GM12864 (cell line): ENCODE data around the gene KCNJ5.
A peak's percentile ranks its signal among the peaks of the same experiment; 100 is the strongest.

Experiments used
- DNase-seq: peaks from one replicate; pipeline ENCODE4 v3.0.0-alpha.2; 2011; ENCODE audit warnings: low read depth
- H3K4me3 ChIP-seq: 2 replicates; pipeline ENCODE4 v1.5.1; 2011; ENCODE audit warnings: mild to moderate bottlenecking, low read depth, low read length, control low read depth
- TF ChIP-seq, protein P1 (sequence below): IDR thresholded peaks from 2 replicates; pipeline ENCODE4 v1.5.1; 2011; ENCODE audit warnings: low read depth, mild to moderate bottlenecking, moderate library complexity, low read length, control low read depth, inconsistent platforms; ENCODE audit errors: missing control alignments

KCNJ5 gene

DNA sequence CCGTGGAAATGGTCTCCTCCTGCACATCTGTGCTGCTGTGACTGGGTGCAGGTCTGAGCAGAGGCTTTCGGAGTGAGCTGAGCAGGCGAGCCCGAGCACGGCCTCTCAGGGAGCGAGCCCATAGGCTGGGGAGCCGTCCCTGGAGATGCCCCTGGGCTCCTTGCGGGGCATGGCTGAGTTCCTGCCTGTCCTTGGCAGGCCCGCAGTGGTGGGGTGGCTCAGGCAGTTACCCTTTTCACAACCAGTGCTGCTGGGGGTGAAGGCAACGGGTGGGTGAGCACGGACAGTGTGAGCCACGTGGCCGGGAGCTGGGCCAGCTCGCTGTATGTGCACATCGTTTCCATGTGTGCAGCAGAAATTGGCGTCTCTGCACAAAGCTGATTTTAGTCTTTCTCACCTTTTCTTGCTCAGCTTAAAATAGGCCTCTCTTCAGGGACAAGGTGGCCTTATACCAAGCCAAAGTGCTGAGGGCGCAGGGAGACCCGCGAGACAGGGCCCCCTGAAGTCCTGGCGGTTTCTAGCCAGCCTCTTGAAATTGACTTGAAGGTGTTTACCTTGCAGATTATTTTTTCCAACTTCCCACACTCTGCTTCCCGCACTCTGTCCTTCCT lies 51.8 kb downstream of the KCNJ5 start, which contains the start of gene TP53AIP1:
Gene TP53AIP1, minus strand, starts transcription at position 55 of the 611 bp plus-strand sequence. CDS start 5,053 bp downstream, outside the sequence.
- no peak for DNase-seq
- H3K4me3 ChIP-seq: no peak within 1 kb of the TSS
- TF ChIP-seq, protein P1, sequence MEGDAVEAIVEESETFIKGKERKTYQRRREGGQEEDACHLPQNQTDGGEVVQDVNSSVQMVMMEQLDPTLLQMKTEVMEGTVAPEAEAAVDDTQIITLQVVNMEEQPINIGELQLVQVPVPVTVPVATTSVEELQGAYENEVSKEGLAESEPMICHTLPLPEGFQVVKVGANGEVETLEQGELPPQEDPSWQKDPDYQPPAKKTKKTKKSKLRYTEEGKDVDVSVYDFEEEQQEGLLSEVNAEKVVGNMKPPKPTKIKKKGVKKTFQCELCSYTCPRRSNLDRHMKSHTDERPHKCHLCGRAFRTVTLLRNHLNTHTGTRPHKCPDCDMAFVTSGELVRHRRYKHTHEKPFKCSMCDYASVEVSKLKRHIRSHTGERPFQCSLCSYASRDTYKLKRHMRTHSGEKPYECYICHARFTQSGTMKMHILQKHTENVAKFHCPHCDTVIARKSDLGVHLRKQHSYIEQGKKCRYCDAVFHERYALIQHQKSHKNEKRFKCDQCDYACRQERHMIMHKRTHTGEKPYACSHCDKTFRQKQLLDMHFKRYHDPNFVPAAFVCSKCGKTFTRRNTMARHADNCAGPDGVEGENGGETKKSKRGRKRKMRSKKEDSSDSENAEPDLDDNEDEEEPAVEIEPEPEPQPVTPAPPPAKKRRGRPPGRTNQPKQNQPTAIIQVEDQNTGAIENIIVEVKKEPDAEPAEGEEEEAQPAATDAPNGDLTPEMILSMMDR: no peak

DNA sequence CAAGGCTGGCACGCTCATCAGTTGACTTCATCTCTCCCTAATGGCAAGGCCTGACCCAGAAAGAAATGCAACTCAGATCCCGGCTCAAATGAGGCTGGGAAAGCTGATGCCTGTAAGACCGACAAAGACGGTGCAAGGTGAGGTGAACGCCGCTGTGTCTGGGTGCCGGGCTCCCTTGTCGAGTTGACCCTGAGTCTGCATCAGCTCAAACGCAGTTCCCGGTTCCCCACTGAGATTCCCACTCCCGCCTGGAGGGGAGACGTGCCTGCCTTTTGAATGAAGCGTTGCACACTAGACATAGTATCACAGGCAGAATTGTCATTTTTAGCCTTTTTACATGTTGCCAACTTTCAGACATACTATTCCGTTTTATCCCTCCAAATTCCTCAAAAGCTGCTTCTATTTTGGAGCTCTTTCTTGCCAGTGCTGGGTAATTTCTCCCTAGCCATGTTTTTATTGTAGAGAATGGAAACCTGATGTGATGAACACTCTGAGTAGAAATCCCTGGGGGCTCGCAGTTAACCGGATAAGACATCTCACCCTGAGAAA lies 52.3 kb downstream of the KCNJ5 start:
- TF ChIP-seq, protein P1: no peak
- DNase-seq: no peak

DNA sequence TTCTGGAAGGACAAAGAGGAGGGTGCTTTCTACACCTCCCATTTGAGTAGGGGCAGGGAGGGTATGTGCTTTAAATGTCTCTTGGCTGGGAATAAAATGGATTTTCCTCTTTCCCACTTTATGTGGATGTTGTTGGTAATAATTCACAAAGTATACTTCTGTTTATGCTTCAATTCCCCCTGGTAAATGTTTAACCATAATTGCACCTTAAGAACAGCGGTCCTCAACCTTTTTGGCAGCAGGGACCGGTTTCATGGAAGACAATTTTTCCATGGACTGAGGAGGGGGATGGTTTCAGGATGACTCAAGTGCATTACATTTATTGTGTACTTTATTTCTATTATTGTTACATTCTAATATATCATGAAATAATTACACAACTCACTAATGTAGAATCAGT lies 55.5 kb downstream of the KCNJ5 start:
- no peak for DNase-seq
- TF ChIP-seq, protein P1: no peak
- no peak overlapping the region for H3K4me3 ChIP-seq

More for the DNA sequence above, 52.3 kb downstream of the KCNJ5 start:
- H3K4me3 ChIP-seq: no peak overlapping the region

DNA sequence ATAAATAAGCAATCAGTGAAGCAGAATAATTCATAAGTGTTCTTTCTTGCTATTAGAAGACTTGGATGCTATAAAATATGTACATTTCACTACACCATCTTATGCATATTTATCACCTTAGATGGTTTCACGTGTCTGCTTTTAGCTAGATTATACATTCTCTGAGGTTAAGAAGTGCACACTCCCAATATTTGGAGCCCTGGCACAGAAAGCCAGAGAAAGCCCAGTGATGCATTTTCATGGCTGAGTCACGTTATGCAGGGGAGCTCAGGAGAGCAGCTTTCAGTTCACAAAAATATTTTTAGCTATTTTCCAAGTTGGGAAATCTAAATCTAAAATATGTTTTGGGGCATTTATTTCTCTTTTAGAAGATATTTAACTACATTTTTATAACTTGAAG lies 56.6 kb downstream of the KCNJ5 start:
- DNase-seq: no peak
- no peak overlapping the region for H3K4me3 ChIP-seq
- TF ChIP-seq, protein P1: no peak

DNA sequence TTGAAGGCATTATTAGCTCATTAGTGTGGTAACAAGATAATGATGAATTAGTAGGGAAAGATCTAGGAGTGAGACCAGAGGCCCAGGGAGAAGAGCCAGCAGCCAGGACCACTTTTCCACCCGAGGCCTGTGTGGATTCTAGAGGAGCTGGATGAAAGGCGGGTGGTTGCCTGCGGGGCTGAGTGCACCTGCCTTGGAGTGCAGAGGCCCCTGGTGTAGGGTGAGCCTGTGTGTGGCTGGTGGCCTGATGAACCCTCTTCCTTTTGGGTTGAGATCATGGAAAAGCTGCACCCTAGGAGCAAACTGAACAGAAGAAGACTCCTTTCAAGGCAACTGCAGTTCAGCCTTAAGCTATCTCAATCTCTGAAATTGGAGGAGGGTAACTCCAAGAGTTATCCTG lies 57.4 kb downstream of the KCNJ5 start:
- DNase-seq: no peak
- TF ChIP-seq, protein P1: peak; percentile 27
- H3K4me3 ChIP-seq: no peak overlapping the region

DNA sequence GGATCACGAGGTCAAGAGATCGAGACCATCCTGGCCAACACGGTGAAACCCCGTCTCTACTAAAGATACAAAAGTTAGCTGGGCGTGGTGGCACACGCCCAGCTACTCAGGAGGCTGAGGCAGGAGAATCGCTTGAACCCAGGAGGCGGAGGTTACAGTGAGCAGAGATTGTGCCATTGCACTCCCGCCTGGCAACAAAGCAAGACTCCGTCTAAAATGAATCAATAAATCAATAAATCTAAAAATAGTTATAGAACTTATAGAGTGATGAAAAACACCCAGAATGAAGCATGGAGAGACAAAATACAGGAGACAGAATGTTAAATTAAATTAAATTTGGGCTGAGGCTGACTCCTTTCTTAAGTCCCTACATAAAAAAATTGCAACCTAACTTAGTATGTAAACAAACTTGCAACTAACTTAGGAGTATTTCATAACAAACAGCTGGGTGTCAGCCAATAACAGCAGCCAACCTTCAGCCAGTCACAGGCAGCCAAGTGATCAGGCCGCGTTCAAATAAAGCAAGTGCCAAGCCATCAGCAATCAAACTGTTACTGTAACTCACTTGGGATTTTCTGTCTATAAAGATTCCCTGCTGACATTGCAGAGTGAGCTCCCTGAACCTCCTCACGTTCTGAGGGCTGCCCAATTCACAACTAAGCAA lies 58.8 kb downstream of the KCNJ5 start:
- H3K4me3 ChIP-seq: no peak overlapping the region
- no peak for DNase-seq
- TF ChIP-seq, protein P1: no peak

DNA sequence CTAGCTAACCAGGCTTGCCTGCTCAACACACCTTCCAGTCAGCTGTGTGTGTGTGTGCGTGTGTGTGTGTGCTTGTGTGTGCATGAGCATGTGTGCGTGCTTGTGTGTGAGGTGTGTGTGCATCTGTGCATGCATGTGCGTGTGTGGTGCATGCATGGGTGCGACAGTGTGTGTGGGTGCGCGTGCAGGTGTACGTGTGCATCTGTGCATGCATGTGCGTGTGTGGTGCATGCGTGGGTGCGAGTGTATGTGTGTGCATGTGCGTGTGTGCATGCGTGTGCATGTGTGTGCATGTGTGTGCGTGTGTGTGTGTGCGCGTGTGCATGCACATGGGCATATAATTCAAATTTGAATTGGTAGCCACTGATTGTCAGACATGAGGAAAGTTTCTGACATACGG lies 62.0 kb downstream of the KCNJ5 start:
- no peak for DNase-seq
- H3K4me3 ChIP-seq: no peak overlapping the region
- TF ChIP-seq, protein P1: no peak
